PC-3 (cell line): ENCODE data around the gene SPHK1. TPM values are rescaled to one million over a fixed set of nuclear protein-coding genes. Genes with fewer than 3 reads are reported as not detected.
A peak's percentile ranks its signal among the peaks of the same experiment; 100 is the strongest.

ENCODE experiments used
- ATAC-seq: fragments of 200-7000 bp; cut with Tn5 transposase; 2 replicates; pipeline ENCODE4 v1.9.1; 2020; ENCODE audit warnings: mild to moderate bottlenecking, moderate library complexity
- BruUV-seq: library from RNA; stranded (reverse); fragments of 400-500 nt; replicated peaks from 2 replicates; lab custom pipeline; 2021; lab: Mats Ljungman, UMichigan
- CTCF ChIA-PET: fragments of 300-600 bp; sonication (Branson Sonifier 250); formaldehyde crosslinking; loops from one replicate; lab custom pipeline; 2022; ENCODE audit warnings: antibody characterized with exemption; lab: Charles Lee
- POLR2A ChIA-PET: fragments of 300-600 bp; sonication (Branson Sonifier 250); formaldehyde crosslinking; loops from one replicate; lab custom pipeline; 2022; ENCODE audit warnings: antibody characterized with exemption; ENCODE audit not compliant: unreplicated experiment; lab: Charles Lee
- DNase-seq: peaks from one replicate; pipeline ENCODE4 v3.0.0-alpha.2; 2015
- H2AFZ ChIP-seq: fragments of 300-600 bp; sonication (generic); 2 replicates; pipeline ENCODE4 v1.6.0; 2016; ENCODE audit warnings: antibody characterized with exemption, low read length
- H3F3A ChIP-seq: fragments of 300-600 bp; sonication (generic); one replicate; pipeline ENCODE4 v1.6.0; 2017; ENCODE audit warnings: antibody characterized with exemption, low read length, control low read depth, mild to moderate bottlenecking; ENCODE audit not compliant: unreplicated experiment
- H3K27ac ChIP-seq: fragments of 300-600 bp; sonication (generic); 2 replicates; pipeline ENCODE4 v1.5.1; 2016; ENCODE audit warnings: mild to moderate bottlenecking, low read length
- H3K27me3 ChIP-seq: fragments of 300-600 bp; sonication (generic); 2 replicates; pipeline ENCODE4 v1.6.1; 2016; ENCODE audit warnings: low read length, mixed read lengths
- H3K36me3 ChIP-seq: fragments of 300-600 bp; sonication (generic); 2 replicates; pipeline ENCODE4 v1.6.1; 2016; ENCODE audit warnings: low read depth, mixed run types, low read length, mixed read lengths
- H3K4me1 ChIP-seq: fragments of 300-600 bp; sonication (generic); 2 replicates; pipeline ENCODE4 v1.5.1; 2016; ENCODE audit warnings: low read length; ENCODE audit not compliant: insufficient read depth
- H3K4me2 ChIP-seq: fragments of 300-600 bp; sonication (generic); 2 replicates; pipeline ENCODE4 v1.6.0; 2016; ENCODE audit warnings: low read length
- H3K4me3 ChIP-seq: fragments of 300-600 bp; sonication (generic); 2 replicates; pipeline ENCODE4 v1.5.1; 2016; ENCODE audit warnings: mild to moderate bottlenecking, low read length, mixed read lengths
- H3K79me2 ChIP-seq: fragments of 300-600 bp; sonication (generic); 2 replicates; pipeline ENCODE4 v1.6.1; 2017; ENCODE audit warnings: low read length, mixed read lengths
- H3K9ac ChIP-seq: fragments of 300-600 bp; sonication (generic); 2 replicates; pipeline ENCODE4 v1.6.0; 2016; ENCODE audit warnings: mild to moderate bottlenecking, low read length
- H3K9me2 ChIP-seq: fragments of 300-600 bp; sonication (generic); replicated peaks from 2 replicates; pipeline ENCODE4 v1.6.1; 2016; ENCODE audit warnings: mixed run types, low read length, mixed read lengths
- H3K9me3 ChIP-seq: fragments of 300-600 bp; sonication (generic); 2 replicates; pipeline ENCODE4 v1.6.1; 2016; ENCODE audit warnings: low read length, mixed read lengths
- H4K20me1 ChIP-seq: fragments of 300-600 bp; sonication (generic); 2 replicates; pipeline ENCODE4 v1.6.1; 2016; ENCODE audit warnings: low read length, mixed read lengths
- EZH2 ChIP-seq: fragments of 300-600 bp; sonication (generic); IDR thresholded peaks from one replicate; pipeline ENCODE4 v1.6.1; 2017; ENCODE audit warnings: antibody characterized with exemption, mild to moderate bottlenecking, low read length; ENCODE audit not compliant: unreplicated experiment
- EZH2phosphoT487 ChIP-seq: fragments of 300-600 bp; sonication (generic); IDR thresholded peaks from 2 replicates; pipeline ENCODE4 v1.6.1; 2018; ENCODE audit warnings: mild to moderate bottlenecking, antibody characterized with exemption, low read length, borderline replicate concordance
- intact Hi-C: fragments of 100-400 bp; cut with micrococcal nuclease; formaldehyde crosslinking; loops from 2 replicates; pipeline ENCODE4 v1.9.0; 2023
- total RNA-seq: library from RNA; depleted of rRNA; stranded (reverse); fragments of >200 nt; gene quantifications from 2 replicates; pipeline ENCODE4 v1.2.3, GENCODE V29; 2014
- TF ChIP-seq, protein P1 (sequence below): fragments of 300-600 bp; sonication (generic); conservative IDR thresholded peaks from 2 replicates; pipeline ENCODE4 v1.5.1; 2017; ENCODE audit warnings: antibody characterized with exemption, low read depth, mild to moderate bottlenecking, low read length

Gene SPHK1
- total RNA-seq, 1 experiment from 2014 or later, result 54.2 TPM

DNA sequence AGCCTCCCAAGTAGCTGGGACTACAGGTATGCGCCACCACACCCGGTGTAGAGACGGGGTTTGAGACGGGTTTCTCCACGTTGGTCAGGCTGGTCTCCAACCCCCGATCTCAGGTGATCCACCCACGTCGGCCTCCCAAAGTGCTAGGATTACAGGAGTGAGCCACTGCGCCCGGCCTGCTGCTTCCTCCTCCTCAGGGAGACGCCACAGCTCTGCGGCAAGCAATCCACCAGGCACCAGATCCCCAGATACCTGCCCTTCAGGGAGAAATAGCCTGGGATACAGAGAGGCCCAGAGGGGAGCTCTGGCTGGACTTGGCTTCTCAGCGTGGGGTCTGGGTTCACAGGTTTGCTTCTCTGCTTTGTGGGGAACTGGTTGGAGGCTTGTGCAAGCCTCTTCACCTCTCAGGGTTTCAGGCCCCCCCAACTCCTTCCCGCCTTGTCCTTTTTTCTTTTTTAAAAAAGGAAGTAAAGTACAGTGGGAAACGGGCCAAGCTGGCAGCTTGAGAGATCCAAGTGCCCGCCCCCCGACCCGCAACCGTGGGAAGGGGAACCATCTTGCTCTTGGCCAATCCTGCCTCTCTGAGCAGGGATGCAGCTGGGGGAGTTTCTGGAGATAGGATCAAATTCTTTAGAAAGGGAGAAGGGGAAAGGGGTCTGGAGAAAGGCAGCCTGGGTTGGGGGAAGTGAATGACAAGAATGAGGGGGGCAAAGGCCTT lies 2.6 kb upstream of the SPHK1 start:
- no TSS peak for BruUV-seq
- Histone ChIP-seq H3K36me3 (no peaks in the 10 kb centered on the region), H3K27me3 (no peaks in the 10 kb centered on the region), H3K79me2 (peaks cover 10% of the 10 kb centered on the region), H3K4me2 (no peak overlapping the region), H3K4me3 (no peak overlapping the region), H3K27ac (no peak overlapping the region), H3K9me3 (no peaks in the 10 kb centered on the region), H2AFZ (no peak overlapping the region), H3K9ac (no peak overlapping the region), H3F3A (no peaks in the 10 kb centered on the region), H3K9me2 (no peaks in the 10 kb centered on the region), H3K4me1 (peaks cover 21% of the 10 kb centered on the region), H4K20me1 (no peaks in the 10 kb centered on the region)
- intact Hi-C loops, result no loop called here
- CTCF ChIA-PET, result interaction anchor here (0.6 to 0.9 kb wide), 3 partner anchors 9 to 16 kb away, joined by 3 to 8 read pairs (median 5); no protein-coding TSS in a partner anchor
- DNase-seq (no peak), ATAC-seq (no peak)
- POLR2A ChIA-PET, result no interaction called here
- TF ChIP-seq EZH2, result no peak
- no peak for TF ChIP-seq EZH2phosphoT487
- TF ChIP-seq, protein P1, sequence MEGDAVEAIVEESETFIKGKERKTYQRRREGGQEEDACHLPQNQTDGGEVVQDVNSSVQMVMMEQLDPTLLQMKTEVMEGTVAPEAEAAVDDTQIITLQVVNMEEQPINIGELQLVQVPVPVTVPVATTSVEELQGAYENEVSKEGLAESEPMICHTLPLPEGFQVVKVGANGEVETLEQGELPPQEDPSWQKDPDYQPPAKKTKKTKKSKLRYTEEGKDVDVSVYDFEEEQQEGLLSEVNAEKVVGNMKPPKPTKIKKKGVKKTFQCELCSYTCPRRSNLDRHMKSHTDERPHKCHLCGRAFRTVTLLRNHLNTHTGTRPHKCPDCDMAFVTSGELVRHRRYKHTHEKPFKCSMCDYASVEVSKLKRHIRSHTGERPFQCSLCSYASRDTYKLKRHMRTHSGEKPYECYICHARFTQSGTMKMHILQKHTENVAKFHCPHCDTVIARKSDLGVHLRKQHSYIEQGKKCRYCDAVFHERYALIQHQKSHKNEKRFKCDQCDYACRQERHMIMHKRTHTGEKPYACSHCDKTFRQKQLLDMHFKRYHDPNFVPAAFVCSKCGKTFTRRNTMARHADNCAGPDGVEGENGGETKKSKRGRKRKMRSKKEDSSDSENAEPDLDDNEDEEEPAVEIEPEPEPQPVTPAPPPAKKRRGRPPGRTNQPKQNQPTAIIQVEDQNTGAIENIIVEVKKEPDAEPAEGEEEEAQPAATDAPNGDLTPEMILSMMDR, result no peak

DNA sequence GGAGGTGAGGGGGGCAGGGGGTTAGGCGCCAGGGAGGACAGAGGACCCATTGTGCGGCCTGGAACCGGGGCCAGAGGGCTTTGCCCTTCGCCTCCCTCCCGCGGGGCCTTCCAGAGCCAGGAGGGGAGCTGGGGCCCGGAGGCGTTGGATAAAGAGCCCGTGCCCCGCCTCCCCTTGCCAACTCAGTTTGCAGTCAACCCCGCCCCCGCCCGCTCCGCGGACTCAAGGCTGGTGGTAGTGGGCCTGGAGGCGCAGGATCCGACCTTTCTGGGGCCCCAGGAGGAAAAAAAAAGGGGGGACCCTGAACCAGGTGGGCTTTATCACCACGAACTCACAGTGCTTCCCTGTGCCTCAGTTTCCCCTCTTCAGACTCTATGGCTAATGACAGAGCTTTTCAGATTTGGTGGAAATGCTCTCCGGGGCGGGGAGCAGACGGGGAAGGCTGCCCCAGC lies 2.0 kb upstream of the SPHK1 start:
- intact Hi-C loops, result no loop called here
- H2AFZ ChIP-seq, result peak overlapping the region; percentile 84
- ChIA-PET CTCF (no interaction called here), POLR2A (no interaction called here)
- no peaks in the 10 kb centered on the region for H3K9me2 ChIP-seq
- H3K79me2 ChIP-seq, result peaks cover 11% of the 10 kb centered on the region
- TF ChIP-seq EZH2phosphoT487 (no peak), EZH2 (no peak)
- TF ChIP-seq, protein P1, result no peak
- no peaks in the 10 kb centered on the region for H3F3A ChIP-seq
- H3K9ac ChIP-seq, result peak overlapping the region; percentile 84; the same call in 1 of the 2 replicates
- no peaks in the 10 kb centered on the region for H3K9me3 ChIP-seq
- H3K27me3 ChIP-seq, result no peaks in the 10 kb centered on the region
- H3K27ac ChIP-seq, result no peak overlapping the region
- no TSS peak for BruUV-seq
- ATAC-seq, result no peak
- no peaks in the 10 kb centered on the region for H3K36me3 ChIP-seq
- peak overlapping the region; percentile 100 for H3K4me2 ChIP-seq
- DNase-seq, result no peak
- H4K20me1 ChIP-seq, result no peaks in the 10 kb centered on the region
- peak overlapping the region; percentile 73 for H3K4me3 ChIP-seq
- H3K4me1 ChIP-seq, result peaks cover 21% of the 10 kb centered on the region
